IPS-18a (cell line): ENCODE results near the gene PAQR8.

Experiments
- H3K27ac ChIP-seq: one replicate; pipeline ENCODE4 v1.5.1; 2013; ENCODE audit warnings: low read length
- H3K27me3 ChIP-seq: one replicate; pipeline ENCODE4 v1.6.1; 2013; ENCODE audit warnings: mild to moderate bottlenecking, low read length; ENCODE audit not compliant: control insufficient read depth, insufficient read depth
- H3K36me3 ChIP-seq: one replicate; pipeline ENCODE4 v1.6.1; 2013; ENCODE audit warnings: low read depth, low read length; ENCODE audit not compliant: control insufficient read depth
- H3K4me1 ChIP-seq: one replicate; pipeline ENCODE4 v1.6.1; 2013; ENCODE audit warnings: low read depth, low read length; ENCODE audit not compliant: control insufficient read depth
- H3K4me3 ChIP-seq: one replicate; pipeline ENCODE4 v1.5.1; 2013; ENCODE audit warnings: low read length
- H3K9ac ChIP-seq: one replicate; pipeline ENCODE4 v1.6.1; 2013; ENCODE audit warnings: mild to moderate bottlenecking, low read length, moderate library complexity
- H3K9me3 ChIP-seq: one replicate; pipeline ENCODE4 v1.6.1; 2013; ENCODE audit warnings: low read depth, low read length; ENCODE audit not compliant: control insufficient read depth

Gene PAQR8

GRCh38 chr6:52400313-52401041 lies 38.5 kb downstream of the PAQR8 start:
- Histone ChIP-seq H3K27me3 (no peaks in the 10 kb centered on the region), H3K9ac (no peak overlapping the region), H3K36me3 (no peaks in the 10 kb centered on the region), H3K4me1 (peaks cover 8% of the 10 kb centered on the region), H3K4me3 (no peak overlapping the region), H3K27ac (no peak overlapping the region), H3K9me3 (no peaks in the 10 kb centered on the region)

- Histone ChIP-seq H3K27me3 (no peaks in the 10 kb centered on the region), H3K9ac (no peak overlapping the region), H3K36me3 (no peaks in the 10 kb centered on the region), H3K4me3 (no peak overlapping the region), H3K4me1 (peaks cover 8% of the 10 kb centered on the region), H3K27ac (no peak overlapping the region), H3K9me3 (no peaks in the 10 kb centered on the region)
Observed at GRCh38 chr6:52403086-52403485, 41.1 kb downstream of the PAQR8 start.

DNA sequence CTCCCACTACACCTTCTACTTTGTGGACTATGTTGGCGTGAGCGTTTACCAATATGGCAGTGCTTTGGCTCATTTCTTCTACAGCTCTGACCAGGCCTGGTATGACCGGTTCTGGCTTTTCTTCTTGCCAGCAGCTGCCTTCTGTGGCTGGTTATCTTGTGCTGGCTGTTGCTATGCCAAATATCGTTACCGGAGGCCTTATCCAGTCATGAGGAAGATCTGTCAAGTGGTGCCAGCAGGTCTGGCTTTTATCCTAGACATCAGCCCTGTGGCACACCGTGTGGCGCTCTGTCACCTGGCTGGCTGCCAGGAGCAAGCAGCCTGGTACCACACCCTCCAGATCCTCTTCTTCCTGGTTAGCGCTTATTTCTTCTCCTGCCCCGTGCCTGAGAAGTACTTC lies 41.7 kb downstream of the PAQR8 start:
- no peak overlapping the region for H3K9ac ChIP-seq
- no peaks in the 10 kb centered on the region for H3K27me3 ChIP-seq
- peaks cover 8% of the 10 kb centered on the region for H3K4me1 ChIP-seq
- H3K4me3 ChIP-seq = no peak overlapping the region
- no peak overlapping the region for H3K27ac ChIP-seq
- no peaks in the 10 kb centered on the region for H3K9me3 ChIP-seq
- no peaks in the 10 kb centered on the region for H3K36me3 ChIP-seq

DNA sequence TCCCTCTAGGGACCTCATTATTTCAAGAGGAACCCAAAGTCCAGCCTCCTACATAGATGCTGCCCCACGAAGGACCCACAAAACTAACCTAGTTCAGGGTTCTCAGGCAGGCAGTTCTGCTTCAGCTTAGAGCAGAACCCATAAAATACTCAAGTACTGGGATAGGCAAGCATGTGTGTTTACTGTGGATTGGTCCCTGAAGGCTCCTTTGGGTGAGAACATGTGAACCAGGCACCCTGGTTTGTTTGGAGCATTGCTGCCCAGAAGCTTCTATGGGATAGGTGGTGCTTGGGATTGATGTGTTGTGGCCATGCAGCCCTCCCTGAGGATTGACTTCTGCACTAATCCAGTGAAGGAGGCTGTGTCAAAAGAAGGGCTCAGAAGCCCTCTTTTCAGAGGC lies 43.3 kb downstream of the PAQR8 start:
- H3K9ac ChIP-seq = no peak overlapping the region
- H3K4me3 ChIP-seq = no peak overlapping the region
- no peaks in the 10 kb centered on the region for H3K27me3 ChIP-seq
- H3K27ac ChIP-seq = no peak overlapping the region
- H3K9me3 ChIP-seq = no peaks in the 10 kb centered on the region
- H3K4me1 ChIP-seq = peaks cover under 1% of the 10 kb centered on the region
- no peaks in the 10 kb centered on the region for H3K36me3 ChIP-seq

GRCh38 chr6:52407467-52407866 lies 45.5 kb downstream of the PAQR8 start:
- H3K4me1 ChIP-seq = no peaks in the 10 kb centered on the region
- H3K9me3 ChIP-seq = no peaks in the 10 kb centered on the region
- no peaks in the 10 kb centered on the region for H3K36me3 ChIP-seq
- H3K27ac ChIP-seq = no peak overlapping the region
- H3K9ac ChIP-seq = no peak overlapping the region
- no peaks in the 10 kb centered on the region for H3K27me3 ChIP-seq
- no peak overlapping the region for H3K4me3 ChIP-seq

GRCh38 chr6:52409499-52409898 lies 47.5 kb downstream of the PAQR8 start:
- Histone ChIP-seq H3K9me3 (no peaks in the 10 kb centered on the region), H3K9ac (no peak overlapping the region), H3K27ac (no peak overlapping the region), H3K4me1 (no peaks in the 10 kb centered on the region), H3K27me3 (no peaks in the 10 kb centered on the region), H3K36me3 (no peaks in the 10 kb centered on the region), H3K4me3 (no peak overlapping the region)

DNA sequence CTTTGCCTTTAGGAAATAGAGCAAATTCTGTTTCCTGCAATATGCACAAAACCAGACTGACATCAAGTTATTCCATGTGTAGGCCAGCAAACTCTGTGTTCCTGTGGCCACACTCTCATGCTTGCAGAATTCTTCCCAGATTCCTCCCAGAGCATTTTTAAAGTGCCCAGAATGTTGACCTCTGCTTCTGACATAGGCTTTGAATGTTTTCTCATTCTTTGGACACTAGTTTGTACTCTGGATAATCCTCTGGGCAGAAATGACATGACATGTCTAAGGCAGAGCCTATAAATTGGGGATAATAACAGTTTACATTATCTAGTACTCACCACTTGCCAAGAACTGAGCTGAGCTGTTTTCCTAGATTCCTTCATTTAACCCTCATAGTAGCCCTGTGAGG lies 49.0 kb downstream of the PAQR8 start:
- H3K4me3 ChIP-seq = no peak overlapping the region

GRCh38 chr6:52411911-52412310 lies 50.0 kb downstream of the PAQR8 start:
- Histone ChIP-seq H3K27ac (no peak overlapping the region), H3K9ac (no peak overlapping the region), H3K36me3 (no peaks in the 10 kb centered on the region), H3K4me1 (peaks cover 4% of the 10 kb centered on the region), H3K9me3 (no peaks in the 10 kb centered on the region), H3K27me3 (no peaks in the 10 kb centered on the region), H3K4me3 (no peak overlapping the region)

More for the DNA sequence above, 49.0 kb downstream of the PAQR8 start:
- Histone ChIP-seq H3K9me3 (no peaks in the 10 kb centered on the region), H3K27ac (no peak overlapping the region), H3K36me3 (no peaks in the 10 kb centered on the region), H3K9ac (no peak overlapping the region), H3K27me3 (no peaks in the 10 kb centered on the region), H3K4me1 (no peaks in the 10 kb centered on the region)

DNA sequence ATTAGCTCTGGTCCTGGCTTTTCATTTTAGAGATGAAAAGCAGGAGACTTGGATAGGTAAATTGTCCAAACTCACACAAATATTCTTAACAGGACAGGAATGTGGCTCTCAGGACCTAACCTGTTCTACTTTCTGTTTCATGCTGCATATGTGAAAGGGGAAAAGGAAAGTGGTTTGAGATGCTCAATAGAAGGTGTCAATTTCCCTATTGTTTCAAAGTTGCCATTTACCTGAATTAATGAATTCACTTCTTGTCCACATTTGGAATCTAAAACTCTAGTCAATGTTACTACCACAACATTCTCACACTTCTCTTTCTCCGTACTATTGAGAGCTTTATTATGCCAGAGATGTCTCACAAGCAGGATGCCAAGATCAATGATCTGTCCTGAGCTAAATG lies 53.4 kb downstream of the PAQR8 start:
- H3K9me3 ChIP-seq = no peaks in the 10 kb centered on the region
- H3K27me3 ChIP-seq = no peaks in the 10 kb centered on the region
- H3K36me3 ChIP-seq = no peaks in the 10 kb centered on the region
- peaks cover 4% of the 10 kb centered on the region for H3K4me1 ChIP-seq
- no peak overlapping the region for H3K4me3 ChIP-seq
- H3K9ac ChIP-seq = no peak overlapping the region
- H3K27ac ChIP-seq = no peak overlapping the region

DNA sequence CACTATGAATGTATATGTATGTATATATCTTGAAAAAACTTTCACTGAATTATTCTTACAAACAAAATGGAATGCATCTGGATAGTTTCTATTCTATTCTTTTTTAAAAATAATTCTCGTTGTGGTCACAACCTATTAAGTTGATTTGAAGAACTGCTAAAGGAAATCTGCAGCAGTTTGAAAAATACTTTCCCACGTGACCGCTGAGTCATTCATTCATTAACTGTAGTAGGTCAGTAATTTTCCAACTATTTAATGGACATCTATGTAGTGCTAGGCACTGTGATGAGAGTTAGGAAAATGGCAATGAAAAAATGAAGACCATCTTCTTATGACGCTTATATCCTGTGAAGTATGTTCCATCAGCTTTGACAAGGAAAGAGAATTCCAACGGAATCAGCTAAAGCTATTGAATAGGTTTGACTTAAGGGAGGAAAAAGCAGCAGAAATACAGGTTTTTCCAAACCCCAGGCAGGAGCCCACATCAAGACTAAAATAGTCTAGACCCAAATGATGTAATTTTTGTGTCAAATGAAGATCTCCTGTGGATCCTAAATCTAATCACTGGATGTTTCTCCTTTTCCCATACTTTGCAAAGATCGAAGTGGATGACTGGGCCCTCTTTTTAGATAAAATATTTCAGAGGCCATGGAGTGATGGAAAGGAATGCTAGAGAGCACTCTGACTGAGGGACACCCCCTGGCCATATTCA lies 54.1 kb downstream of the PAQR8 start:
- H3K4me1 ChIP-seq = peaks cover 4% of the 10 kb centered on the region
- H3K27me3 ChIP-seq = no peaks in the 10 kb centered on the region
- no peak overlapping the region for H3K4me3 ChIP-seq
- H3K9me3 ChIP-seq = no peaks in the 10 kb centered on the region
- no peaks in the 10 kb centered on the region for H3K36me3 ChIP-seq
- H3K27ac ChIP-seq = no peak overlapping the region
- H3K9ac ChIP-seq = no peak overlapping the region

GRCh38 chr6:52416629-52417151 lies 54.7 kb downstream of the PAQR8 start:
- Histone ChIP-seq H3K9me3 (no peaks in the 10 kb centered on the region), H3K4me1 (peaks cover 9% of the 10 kb centered on the region), H3K4me3 (no peak overlapping the region), H3K27ac (no peak overlapping the region), H3K27me3 (no peaks in the 10 kb centered on the region), H3K9ac (no peak overlapping the region), H3K36me3 (no peaks in the 10 kb centered on the region)

- Histone ChIP-seq H3K27me3 (no peaks in the 10 kb centered on the region), H3K4me1 (peaks cover 9% of the 10 kb centered on the region), H3K27ac (no peak overlapping the region), H3K36me3 (no peaks in the 10 kb centered on the region), H3K9ac (no peak overlapping the region), H3K4me3 (no peak overlapping the region), H3K9me3 (no peaks in the 10 kb centered on the region)
Observed at GRCh38 chr6:52417675-52418111, 55.7 kb downstream of the PAQR8 start.
